Measurements from ENCODE around the gene NHERF1. TPM values are rescaled to one million over a fixed set of nuclear protein-coding genes. Genes with fewer than 3 reads are reported as not detected.

Gene NHERF1
- total RNA-seq, 1 experiment from 2014 or later: 41.8 TPM

DNA sequence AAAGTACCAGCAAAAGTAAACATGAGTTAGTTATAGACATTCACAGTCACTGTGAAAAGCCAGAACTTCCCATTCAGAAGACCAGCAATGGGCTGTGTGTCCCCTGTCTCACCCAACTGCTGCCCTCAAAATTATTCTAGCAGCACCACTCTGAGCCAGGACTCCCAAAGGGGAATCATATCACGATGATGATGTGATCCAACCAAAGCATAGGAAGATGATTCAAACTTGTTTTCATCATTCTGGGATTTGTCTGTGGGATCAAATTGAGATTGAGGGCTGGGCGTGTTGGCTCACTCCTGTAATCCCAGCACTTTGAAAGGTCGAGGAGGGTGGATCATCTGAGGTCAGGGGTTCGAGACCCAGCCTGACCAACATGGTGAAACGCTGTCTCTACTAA is 34.1 kb downstream of the NHERF1 start:
- no peak for DNase-seq (ENCODE audit: low read depth)

DNA sequence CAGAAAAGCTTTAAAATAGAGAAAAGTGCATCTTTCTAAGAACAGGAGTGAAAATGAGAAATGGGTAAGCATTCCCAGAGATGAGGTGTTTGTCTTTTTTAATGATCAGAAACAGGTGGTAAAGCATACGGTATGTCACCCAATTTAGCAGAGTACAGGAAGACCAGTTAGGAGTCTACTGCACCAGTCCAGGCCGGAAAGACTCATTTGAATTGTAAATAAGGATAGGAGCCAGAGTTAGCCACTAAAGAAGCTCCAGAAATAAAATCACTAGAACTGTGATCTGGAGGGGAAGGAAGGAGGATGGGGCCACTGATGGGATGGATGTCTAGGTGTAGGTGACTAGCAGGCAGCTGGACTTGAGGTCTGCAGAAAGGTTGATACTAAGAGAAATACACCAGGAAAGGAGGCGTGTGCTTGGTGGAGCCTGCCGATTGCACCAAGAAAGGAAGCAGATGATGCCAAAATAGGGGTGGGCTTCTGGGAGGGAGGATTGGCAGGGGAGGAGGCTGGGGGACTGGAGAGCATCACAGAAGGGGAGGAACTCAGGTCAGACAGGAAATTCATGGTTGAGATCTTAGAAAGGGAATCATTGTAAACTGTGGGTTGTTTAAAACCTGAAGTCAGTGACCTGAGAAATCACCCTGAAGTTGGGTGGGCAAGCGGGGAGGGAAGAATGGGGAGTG is 35.8 kb downstream of the NHERF1 start:
- no peak for DNase-seq (ENCODE audit: low read depth)

DNA sequence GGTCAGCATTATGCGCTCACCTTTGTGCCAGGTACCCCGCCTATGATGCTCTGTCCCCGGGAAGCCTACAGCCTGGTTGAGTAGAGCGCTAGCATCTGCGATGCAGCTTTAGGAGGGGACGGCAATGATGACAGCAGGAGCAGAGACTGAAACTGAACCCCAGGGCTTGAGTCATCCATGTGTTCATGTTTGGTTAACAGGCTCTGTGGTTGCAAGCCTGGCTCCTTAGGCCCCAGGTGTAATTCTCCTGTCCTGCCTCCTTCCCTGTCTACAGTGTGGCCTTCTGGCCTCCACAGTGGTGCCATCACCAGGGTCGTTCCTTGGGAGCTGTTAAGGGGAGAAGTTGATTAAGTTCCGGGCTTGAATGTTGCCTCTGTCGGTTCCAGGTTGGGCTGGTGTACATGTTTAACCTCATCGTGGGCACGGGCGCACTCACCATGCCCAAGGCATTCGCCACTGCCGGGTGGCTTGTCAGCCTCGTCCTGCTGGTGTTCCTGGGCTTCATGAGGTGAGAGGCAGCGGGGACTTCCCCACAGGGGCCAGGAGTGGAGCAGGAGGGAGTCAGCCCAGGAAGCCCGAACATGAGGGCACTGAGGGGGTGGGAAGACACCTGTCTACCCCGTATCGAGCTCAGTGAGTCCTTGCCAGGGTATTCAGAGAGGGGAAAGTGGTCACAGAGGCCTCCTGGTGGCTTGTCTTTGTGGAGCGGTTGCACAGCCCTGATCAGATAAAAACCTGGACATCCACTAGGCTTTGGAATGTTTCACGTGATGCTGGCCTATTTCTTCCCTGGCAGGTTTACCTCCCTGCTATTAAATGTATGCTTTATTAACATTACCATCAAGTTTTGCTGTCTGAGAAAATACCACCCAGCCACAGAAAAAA is 36.9 kb downstream of the NHERF1 start:
- no peak for DNase-seq (ENCODE audit: low read depth)

GRCh38 chr17:74785981-74786360 is 37.5 kb downstream of the NHERF1 start:
- no peak for DNase-seq (ENCODE audit: low read depth)

- DNase-seq (ENCODE audit: low read depth): no peak
Observed at GRCh38 chr17:74786431-74787055, 38.1 kb downstream of the NHERF1 start.

DNA sequence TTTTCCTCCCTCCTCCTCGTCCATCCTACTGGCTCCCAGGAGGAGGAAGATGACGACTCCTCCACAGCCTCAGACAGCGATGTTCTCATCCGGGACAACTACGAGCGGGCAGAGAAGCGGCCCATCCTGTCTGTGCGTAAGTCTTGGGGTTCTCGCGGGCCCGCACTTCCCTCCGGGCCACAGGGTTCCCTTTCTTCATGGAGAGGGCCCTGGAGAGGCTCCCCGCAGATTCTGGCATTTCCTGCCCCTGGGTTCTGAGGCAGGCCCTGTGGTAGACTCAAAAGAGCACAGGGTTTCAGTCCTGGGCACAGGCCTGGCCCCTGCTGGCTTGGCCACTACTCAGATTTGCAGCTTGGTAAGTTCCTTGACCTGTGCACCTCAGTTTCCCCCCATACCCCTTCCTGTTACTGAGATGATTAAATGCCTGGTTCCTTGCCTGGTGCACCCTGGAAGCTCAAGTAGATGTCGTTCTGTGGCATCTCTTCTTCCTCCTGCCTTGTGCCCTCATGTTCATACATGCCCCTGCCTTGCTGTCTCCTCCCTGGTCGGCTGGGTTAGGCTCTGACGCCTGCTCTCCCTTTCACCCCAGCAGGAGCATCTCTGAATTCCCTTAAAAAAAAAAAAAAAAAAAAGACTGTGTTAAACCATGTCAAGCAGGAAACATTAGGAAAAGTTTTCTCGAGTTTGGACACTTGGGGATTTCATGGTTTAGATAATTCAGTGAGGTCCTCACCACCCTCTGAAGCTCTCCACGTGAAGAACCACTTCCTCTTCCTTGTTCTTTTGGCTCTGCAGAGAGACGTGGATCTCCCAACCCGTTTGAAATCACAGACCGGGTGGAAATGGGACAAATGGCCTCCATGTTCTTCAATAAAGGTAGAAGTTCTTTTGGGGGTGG is 42.0 kb downstream of the NHERF1 start:
- no peak for DNase-seq (ENCODE audit: low read depth)

DNA sequence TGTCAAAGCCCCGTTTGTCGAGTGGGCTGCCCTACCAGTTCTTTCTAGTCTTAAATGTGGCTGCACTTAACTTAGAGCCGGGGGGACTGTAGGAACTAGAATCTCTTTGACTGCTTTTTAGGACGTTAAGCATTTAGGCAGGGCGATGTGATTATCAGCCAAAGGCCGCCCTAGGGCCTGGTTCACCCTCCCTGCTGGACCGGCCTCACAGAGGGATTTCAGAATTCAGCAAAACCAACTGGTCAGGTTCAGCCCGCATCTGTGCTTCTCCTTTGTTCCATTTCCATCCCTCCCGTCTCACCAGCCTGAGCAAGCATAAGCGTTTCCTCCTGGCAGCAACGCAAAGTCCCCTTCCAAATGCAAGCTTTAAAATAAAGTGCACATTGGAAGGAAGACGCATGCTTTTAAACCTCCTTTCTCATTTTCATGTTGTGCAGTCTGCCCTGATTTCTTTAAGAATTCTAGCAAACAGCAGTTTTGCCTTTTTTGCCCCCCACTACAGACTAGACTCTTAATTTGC is 44.2 kb downstream of the NHERF1 start:
- DNase-seq (ENCODE audit: low read depth): no peak

DNA sequence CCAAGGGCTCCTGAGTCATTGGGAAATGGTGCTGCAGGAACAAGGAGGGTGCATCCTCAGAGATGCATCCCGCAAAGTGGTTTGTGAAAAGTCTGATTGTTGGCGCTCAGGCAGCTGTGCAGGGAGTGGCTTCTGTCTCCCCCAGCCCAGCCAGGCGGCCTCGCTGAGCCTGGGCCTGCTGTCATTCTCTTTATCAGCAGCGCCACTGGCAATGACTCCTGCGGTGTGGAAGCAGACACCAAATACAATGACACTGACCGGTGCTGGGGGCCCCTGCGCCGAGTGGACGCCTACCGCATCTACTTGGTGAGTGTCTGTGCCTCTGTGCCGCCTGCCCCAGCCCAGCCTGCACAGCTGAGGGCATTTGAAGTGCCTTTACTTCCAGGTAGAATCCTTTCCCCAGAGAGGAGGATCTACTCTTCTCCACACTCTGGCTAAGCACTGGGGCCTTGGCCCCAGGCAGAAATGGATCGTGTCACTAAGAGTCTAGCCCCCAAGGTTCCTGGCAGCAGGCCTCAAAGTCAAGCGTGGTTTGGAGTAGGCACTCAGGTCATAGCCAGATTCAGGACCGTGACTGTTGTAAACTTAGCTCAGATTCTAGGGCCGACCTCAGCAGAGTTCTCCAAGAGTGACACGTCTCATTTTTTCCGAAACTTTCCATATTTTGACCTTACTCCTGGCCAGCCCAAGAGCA is 47.0 kb downstream of the NHERF1 start:
- DNase-seq (ENCODE audit: low read depth): no peak

- no peak for DNase-seq (ENCODE audit: low read depth)
Observed at GRCh38 chr17:74796211-74796610, 47.8 kb downstream of the NHERF1 start.

GRCh38 chr17:74796866-74797265 is 48.4 kb downstream of the NHERF1 start:
- DNase-seq (ENCODE audit: low read depth): no peak

DNA sequence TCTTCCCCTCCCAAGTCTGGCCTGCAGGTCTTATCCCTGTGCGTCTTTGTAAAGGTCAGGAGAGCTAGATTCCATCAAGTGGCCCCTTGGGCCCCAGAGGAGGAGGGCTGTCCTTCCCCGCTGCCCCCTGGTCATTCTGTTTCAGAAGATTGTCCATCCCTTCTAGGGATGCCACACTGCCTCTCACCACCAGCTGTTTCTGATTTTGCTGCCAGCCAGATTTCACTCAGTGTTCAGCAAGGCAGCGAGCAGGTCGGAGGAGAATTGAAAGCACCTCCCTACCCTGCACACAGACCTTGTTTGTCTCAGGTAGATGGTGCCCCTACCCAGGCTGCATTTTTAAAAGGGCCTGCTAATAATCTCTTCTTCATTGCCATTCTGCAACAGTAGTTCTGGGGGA is 49.4 kb downstream of the NHERF1 start:
- no peak for DNase-seq (ENCODE audit: low read depth)

- peak; percentile 72 for DNase-seq (ENCODE audit: low read depth)
Observed at GRCh38 chr17:74798239-74798707, 49.8 kb downstream of the NHERF1 start.

- DNase-seq (ENCODE audit: low read depth): no peak
Observed at GRCh38 chr17:74799097-74799496, 50.7 kb downstream of the NHERF1 start.

DNA sequence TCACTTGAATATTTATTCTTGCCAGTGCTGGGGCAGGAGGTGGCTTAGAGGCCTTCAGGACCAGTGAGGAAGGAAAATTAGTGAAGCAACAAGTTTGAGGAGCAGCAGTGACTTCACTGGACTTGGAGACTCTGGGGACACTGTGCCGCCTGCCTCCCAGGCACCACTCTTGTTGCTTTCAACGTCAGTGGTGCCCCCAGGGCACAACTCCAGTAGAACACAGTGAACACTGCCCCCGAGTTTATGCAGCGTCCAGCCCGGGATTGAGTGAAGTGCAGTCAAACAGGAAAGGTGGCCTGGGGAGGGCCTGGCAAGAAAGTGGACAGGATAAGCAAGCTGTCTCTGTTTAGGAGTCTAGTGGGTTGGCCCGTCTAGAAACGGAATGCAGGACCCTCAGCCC is 52.1 kb downstream of the NHERF1 start:
- DNase-seq (ENCODE audit: low read depth): no peak

DNA sequence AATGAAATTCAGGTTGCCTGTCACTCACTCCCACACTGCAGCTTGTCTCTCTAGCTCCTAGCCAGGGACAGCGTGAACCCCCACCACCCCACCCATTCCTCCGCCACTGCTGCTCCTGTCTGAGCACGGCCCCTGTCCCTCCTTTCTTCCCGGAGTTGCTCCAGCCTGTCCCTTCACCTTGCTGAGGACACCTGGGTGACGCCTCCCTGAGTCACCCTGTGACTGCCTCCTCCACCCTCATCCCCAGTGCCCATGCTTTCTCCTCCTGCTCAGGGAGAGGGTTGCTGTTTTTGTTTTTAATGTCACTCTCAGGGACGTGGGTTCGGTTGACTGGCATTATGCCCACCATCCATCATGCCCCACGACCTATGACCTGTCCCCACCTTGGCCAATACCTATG is 53.5 kb downstream of the NHERF1 start:
- DNase-seq (ENCODE audit: low read depth): no peak

- DNase-seq (ENCODE audit: low read depth): no peak
Observed at GRCh38 chr17:74803388-74803930, 55.0 kb downstream of the NHERF1 start.

- DNase-seq (ENCODE audit: low read depth): no peak
Observed at GRCh38 chr17:74803971-74804370, 55.5 kb downstream of the NHERF1 start.

DNA sequence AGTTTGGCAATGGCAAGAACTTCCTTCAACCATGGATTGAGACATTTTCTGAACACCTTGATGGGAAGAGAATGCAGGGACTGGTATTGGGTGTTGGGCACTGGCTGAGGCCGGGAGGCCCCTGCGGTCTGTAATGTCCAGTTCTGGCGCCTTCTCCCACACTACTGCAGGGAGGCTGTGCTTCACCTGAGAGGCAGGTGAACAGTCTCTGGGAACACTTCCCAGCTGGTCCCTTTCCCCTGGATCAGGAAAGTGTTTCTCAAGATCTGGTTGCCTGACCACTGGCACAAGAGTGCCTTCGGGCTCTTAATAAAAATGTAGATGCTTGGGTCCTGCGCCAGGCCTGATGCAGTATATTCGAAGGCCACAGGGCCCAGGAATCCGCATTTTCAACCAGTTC is 56.3 kb downstream of the NHERF1 start:
- DNase-seq (ENCODE audit: low read depth): no peak

DNA sequence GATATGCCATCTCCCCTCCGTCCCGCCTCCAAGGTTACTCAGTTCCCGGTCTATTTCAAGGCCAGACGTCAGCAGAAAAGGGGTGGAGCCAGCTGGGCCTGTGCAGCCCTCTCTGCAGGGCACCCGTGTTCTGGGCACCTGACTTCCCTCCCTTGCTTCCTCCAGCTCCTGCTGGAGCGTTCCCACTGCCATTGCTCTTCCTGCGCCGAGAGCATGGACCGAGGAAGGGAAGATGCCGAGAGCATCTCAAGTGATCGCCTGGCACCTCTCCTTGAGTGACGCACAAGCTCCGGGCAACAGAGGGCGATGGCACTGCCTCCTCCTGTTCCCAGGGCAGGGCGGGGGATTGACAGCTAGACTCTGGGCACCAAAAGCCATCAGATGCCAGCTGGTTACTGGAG is 57.2 kb downstream of the NHERF1 start:
- no peak for DNase-seq (ENCODE audit: low read depth)

DNA sequence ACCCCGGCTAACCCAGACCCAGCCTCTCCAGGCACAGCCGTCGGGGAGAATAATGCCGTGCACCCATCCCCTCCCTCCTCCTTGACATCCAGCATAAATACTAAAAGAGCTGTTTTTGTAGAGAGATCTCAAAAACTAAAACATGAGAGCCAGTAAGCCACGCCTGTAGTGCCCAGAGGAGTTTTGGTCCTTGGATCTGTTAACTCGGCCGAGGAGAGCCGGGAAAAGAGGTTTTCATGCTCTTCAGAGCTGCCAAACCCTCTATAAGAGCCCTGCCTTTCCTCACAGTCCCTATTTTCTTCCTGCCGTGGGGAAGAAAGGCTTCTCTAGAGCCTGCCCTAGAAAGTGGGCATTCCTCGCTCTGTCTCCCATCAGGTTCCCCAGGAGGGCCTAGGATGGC is 57.9 kb downstream of the NHERF1 start:
- DNase-seq (ENCODE audit: low read depth): no peak
